HepG2 (cell line): Measurements from ENCODE around the gene GIMAP8. TPM values are rescaled to one million over a fixed set of nuclear protein-coding genes. Genes with fewer than 3 reads are reported as not detected.

Experiments used
- ARID2 ChIP-seq: sonication (generic); formaldehyde crosslinking; IDR thresholded peaks from 2 replicates; pipeline ENCODE4 v1.8.1; 2022; ENCODE audit warnings: mild to moderate bottlenecking, missing genetic modification reagents, borderline replicate concordance
- ATF7 ChIP-seq, 2 experiments: fragments of 450-650 bp in 1 of 2; sonication (generic) in 1 of 2; formaldehyde crosslinking in 1 of 2; IDR thresholded peaks; 2 replicates each; pipeline versions ENCODE4 v1.4.0 to v1.6.1; 2016 to 2020; ENCODE audit warnings: antibody characterized with exemption in 1 of 2, mild to moderate bottlenecking in 1 of 2, missing genetic modification reagents in 1 of 2
- CREB1 ChIP-seq, 2 experiments: fragments of 450-650 bp in 1 of 2; IDR thresholded peaks; 2 replicates each; pipeline ENCODE4 v1.6.1; 2016 to 2017; ENCODE audit warnings: control low read depth in 1 of 2, mild to moderate bottlenecking in 1 of 2, missing compliant biosample characterization in 1 of 2, missing genetic modification characterization in 1 of 2
- FOXJ3 ChIP-seq: sonication (generic); formaldehyde crosslinking; IDR thresholded peaks from 2 replicates; pipeline ENCODE4 v1.4.0; 2020; ENCODE audit warnings: missing genetic modification reagents, mild to moderate bottlenecking, borderline replicate concordance
- HNF1A ChIP-seq, 2 experiments: sonication (generic) in 1 of 2; formaldehyde crosslinking in 1 of 2; IDR thresholded peaks; 2 replicates each; pipeline versions ENCODE4 v1.4.0 to v1.6.1; 2016 to 2020; ENCODE audit warnings: borderline replicate concordance in 1 of 2, low read depth in 1 of 2, mild to moderate bottlenecking in 1 of 2, missing genetic modification reagents in 1 of 2
- HNRNPH1 ChIP-seq: fragments of 200-400 bp; formaldehyde crosslinking; optimal IDR thresholded peaks from 2 replicates; pipeline ENCODE3; 2017; ENCODE audit warnings: mild to moderate bottlenecking, low read depth, low read length
- KLF16 ChIP-seq, 2 experiments: sonication (generic) in 1 of 2; formaldehyde crosslinking in 1 of 2; IDR thresholded peaks; 2 replicates each; pipeline versions ENCODE4 v1.6.1 to v1.8.0; 2016 to 2023; ENCODE audit warnings: missing genetic modification reagents in 2 of 2, missing compliant biosample characterization in 1 of 2
- MED1 ChIP-seq: sonication (generic); formaldehyde crosslinking; IDR thresholded peaks from 2 replicates; pipeline ENCODE4 v1.4.0; 2020; ENCODE audit warnings: missing genetic modification reagents
- ONECUT2 ChIP-seq: sonication (generic); formaldehyde crosslinking; IDR thresholded peaks from 2 replicates; pipeline ENCODE4 v1.4.0; 2020; ENCODE audit warnings: missing genetic modification reagents
- RXRB ChIP-seq: IDR thresholded peaks from 2 replicates; pipeline ENCODE4 v1.6.1; 2016; ENCODE audit warnings: borderline replicate concordance, missing genetic modification reagents, missing compliant biosample characterization
- SOX5 ChIP-seq: IDR thresholded peaks from 2 replicates; pipeline ENCODE4 v1.6.1; 2016; ENCODE audit warnings: borderline replicate concordance
- SOX6 ChIP-seq, 2 experiments: fragments of 450-650 bp in 1 of 2; sonication (generic) in 1 of 2; formaldehyde crosslinking in 1 of 2; IDR thresholded peaks; 2 replicates each; pipeline versions ENCODE4 v1.4.0 to v1.6.1; 2017 to 2020; ENCODE audit warnings: antibody characterized with exemption in 1 of 2, mild to moderate bottlenecking in 1 of 2, missing genetic modification reagents in 1 of 2
- TARDBP ChIP-seq: sonication (generic); formaldehyde crosslinking; IDR thresholded peaks from 2 replicates; pipeline ENCODE4 v1.8.0; 2022; ENCODE audit warnings: mild to moderate bottlenecking, missing genetic modification reagents
- TGIF2 ChIP-seq: IDR thresholded peaks from 2 replicates; pipeline ENCODE4 v1.6.1; 2016; ENCODE audit warnings: control low read depth, missing compliant biosample characterization
- TP53 ChIP-seq: sonication (generic); formaldehyde crosslinking; conservative IDR thresholded peaks from 2 replicates; pipeline ENCODE4 v1.4.0; 2020; ENCODE audit warnings: missing genetic modification reagents
- TSC22D2 ChIP-seq: sonication (generic); formaldehyde crosslinking; IDR thresholded peaks from 2 replicates; pipeline ENCODE4 v1.5.1; 2020; ENCODE audit warnings: missing genetic modification reagents, mild to moderate bottlenecking, borderline replicate concordance
- ZBTB34 ChIP-seq: sonication (generic); formaldehyde crosslinking; IDR thresholded peaks from 2 replicates; pipeline ENCODE4 v1.8.0; 2022; ENCODE audit warnings: mild to moderate bottlenecking, missing genetic modification reagents
- ZNF354B ChIP-seq: sonication (generic); formaldehyde crosslinking; IDR thresholded peaks from 2 replicates; pipeline ENCODE4 v1.8.0; 2022; ENCODE audit warnings: mild to moderate bottlenecking, missing genetic modification reagents
- ZNF615 ChIP-seq: sonication (generic); formaldehyde crosslinking; IDR thresholded peaks from 2 replicates; pipeline ENCODE4 v1.5.0; 2020; ENCODE audit warnings: mild to moderate bottlenecking, missing genetic modification reagents, borderline replicate concordance
- ZNF674 ChIP-seq: sonication (generic); formaldehyde crosslinking; IDR thresholded peaks from 2 replicates; pipeline ENCODE4 v1.5.0; 2020; ENCODE audit warnings: low read depth, mild to moderate bottlenecking, missing genetic modification reagents
- polyA plus RNA-seq, 8 experiments: library from polyadenylated mRNA; depleted of rRNA in 3 of 8; stranded (reverse) in 7 of 8; unstranded in 1 of 8; fragments of >200 nt; fragmentation: Illumina TruSeq in 4 of 8; extraction: Trizol in 4 of 8; gene quantifications; 2 replicates each; pipeline versions ENCODE4 v1.2.1 to v1.2.3, GENCODE V29; 2011 to 2016; ENCODE audit warnings: low read depth in 4 of 8, missing spikeins in 1 of 8, mixed read lengths in 1 of 8; ENCODE audit not compliant: insufficient read depth in 1 of 8
- total RNA-seq, 5 experiments: library from RNA; depleted of rRNA; stranded (reverse); fragments of >200 nt; fragmentation: Illumina TruSeq; extraction: Trizol; gene quantifications; 2 replicates each; pipeline ENCODE4 v1.2.3, GENCODE V29; 2016; ENCODE audit warnings: low read depth in 1 of 5
- TF ChIP-seq, protein P1 (sequence below): sonication (generic); formaldehyde crosslinking; IDR thresholded peaks from 2 replicates; pipeline ENCODE4 v1.4.0; 2020; ENCODE audit warnings: missing genetic modification reagents

Gene GIMAP8
- total and polyA plus RNA-seq, 2 of the 13 experiments (the other 11 are each of a cell fraction or from before 2014, with no cell fraction given), result not detected

DNA sequence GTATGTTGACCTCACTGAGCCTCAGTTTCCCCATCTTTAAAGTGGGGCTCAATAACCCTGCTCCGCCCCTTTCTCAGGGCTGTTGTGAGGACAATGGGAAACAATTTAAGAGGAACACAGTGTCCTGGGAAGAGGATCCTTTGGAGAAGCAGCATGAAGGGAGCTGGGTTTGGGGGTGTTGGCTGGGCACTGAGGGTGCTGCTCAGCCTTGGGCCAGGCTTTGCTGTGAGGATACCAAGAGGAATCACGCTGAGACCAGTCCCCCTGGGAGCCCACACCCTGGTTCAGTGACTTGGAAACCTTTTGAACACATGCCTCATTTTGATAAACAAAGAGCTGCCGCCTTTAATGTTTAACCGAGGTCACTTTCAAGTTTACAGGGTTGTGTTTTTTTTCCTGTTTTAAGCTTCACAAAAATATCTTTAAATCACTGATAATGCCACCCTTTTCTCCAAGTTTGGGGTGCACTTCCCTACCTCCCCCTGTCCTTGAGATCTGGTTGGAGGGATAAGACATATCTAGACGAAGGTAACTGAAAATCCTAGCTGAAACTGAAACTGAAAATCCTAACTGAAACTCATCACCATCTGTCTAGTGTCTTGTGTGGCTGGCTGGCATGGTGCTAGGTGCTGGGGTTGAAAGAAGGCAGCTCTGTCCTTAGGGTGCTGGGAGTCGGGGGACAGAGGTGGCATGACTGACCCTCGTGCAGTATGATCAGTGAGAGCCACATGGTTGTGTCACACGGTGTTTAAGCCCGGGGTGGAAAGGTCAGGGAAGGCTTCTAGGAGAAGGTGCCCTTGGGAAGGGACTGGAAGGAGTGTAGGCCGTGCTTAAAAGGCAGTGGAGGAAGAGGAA, 43.6 kb upstream of the GIMAP8 start (continued):
- peak; percentile 69; the same call in 1 of the 2 replicates for TF ChIP-seq SOX5 (CRISPR knock-in tag)
- no peak for TF ChIP-seq SOX6 (IDR thresholded peaks at IDR 0.05)
- peak; percentile 81 for TF ChIP-seq SOX6 (CRISPR knock-in tag; IDR thresholded peaks at IDR 0.05)
- peak; percentile 81 for TF ChIP-seq RXRB
- peak; percentile 37; the same call in 1 of the 2 replicates for TF ChIP-seq FOXJ3 (CRISPR knock-in tag)
- TF ChIP-seq TARDBP (CRISPR knock-in tag), result peak; percentile 57; the same call in 1 of the 2 replicates
- TF ChIP-seq TGIF2 (CRISPR knock-in tag), result peak; percentile 44; the same call in 1 of the 2 replicates
- TF ChIP-seq ATF7 (IDR thresholded peaks at IDR 0.05), result no peak
- no peak for TF ChIP-seq ATF7 (CRISPR knock-in tag; IDR thresholded peaks at IDR 0.05)
- no peak for TF ChIP-seq CREB1 (IDR thresholded peaks at IDR 0.05)
- 0 out of 2 replicates have a peak, but pooled peaks have one; percentile 27 for TF ChIP-seq CREB1 (CRISPR knock-in tag; IDR thresholded peaks at IDR 0.05)
- no peak for TF ChIP-seq ONECUT2 (CRISPR knock-in tag)
- TF ChIP-seq HNRNPH1, result no peak
- peak; percentile 23; the same call in 1 of the 2 replicates for TF ChIP-seq ZBTB34
- TF ChIP-seq TSC22D2, result 0 out of 2 replicates have a peak, but pooled peaks have one; percentile 13
- no peak for TF ChIP-seq ZNF354B (CRISPR knock-in tag)
- peak; percentile 82 for TF ChIP-seq HNF1A (IDR thresholded peaks at IDR 0.05; ENCODE audit: low read depth)
- TF ChIP-seq HNF1A (CRISPR knock-in tag; IDR thresholded peaks at IDR 0.05; ENCODE audit: borderline replicate concordance), result peak; percentile 83; the same call in 1 of the 2 replicates
- peak; percentile 30; the same call in 1 of the 2 replicates for TF ChIP-seq MED1 (CRISPR knock-in tag)
- TF ChIP-seq TP53 (CRISPR knock-in tag), result no peak
- no peak for TF ChIP-seq ZNF615 (CRISPR knock-in tag)
- TF ChIP-seq KLF16 (CRISPR knock-in tag; IDR thresholded peaks at IDR 0.05), result peak in 1 of 2 experiments; percentile 59; a peak in 1 of 4 replicates
- TF ChIP-seq, protein P1, sequence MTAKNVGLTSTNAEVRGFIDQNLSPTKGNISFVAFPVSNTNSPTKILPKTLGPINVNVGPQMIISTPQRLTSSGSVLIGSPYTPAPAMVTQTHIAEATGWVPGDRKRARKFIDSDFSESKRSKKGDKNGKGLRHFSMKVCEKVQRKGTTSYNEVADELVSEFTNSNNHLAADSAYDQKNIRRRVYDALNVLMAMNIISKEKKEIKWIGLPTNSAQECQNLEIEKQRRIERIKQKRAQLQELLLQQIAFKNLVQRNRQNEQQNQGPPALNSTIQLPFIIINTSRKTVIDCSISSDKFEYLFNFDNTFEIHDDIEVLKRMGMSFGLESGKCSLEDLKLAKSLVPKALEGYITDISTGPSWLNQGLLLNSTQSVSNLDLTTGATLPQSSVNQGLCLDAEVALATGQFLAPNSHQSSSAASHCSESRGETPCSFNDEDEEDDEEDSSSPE (CRISPR knock-in tag), result 0 out of 2 replicates have a peak, but pooled peaks have one; percentile 27
- no peak for TF ChIP-seq ZNF674
- TF ChIP-seq ARID2 (CRISPR knock-in tag), result 0 out of 2 replicates have a peak, but pooled peaks have one; percentile 78
